GM18907 (cell line): ENCODE measurements around the gene HSPB7.
"Not testable (repeated sequence)": the region's sequence is repeated elsewhere in the genome, so short reads cannot be mapped to it uniquely, and the experiment has no call there.

ENCODE experiments used
- ATAC-seq: cut with Tn5 transposase; IDR thresholded peaks from one replicate; pipeline ENCODE4 v1.9.1; 2021; ENCODE audit warnings: mild to moderate bottlenecking, moderate library complexity; ENCODE audit not compliant: unreplicated experiment

HSPB7 gene

DNA sequence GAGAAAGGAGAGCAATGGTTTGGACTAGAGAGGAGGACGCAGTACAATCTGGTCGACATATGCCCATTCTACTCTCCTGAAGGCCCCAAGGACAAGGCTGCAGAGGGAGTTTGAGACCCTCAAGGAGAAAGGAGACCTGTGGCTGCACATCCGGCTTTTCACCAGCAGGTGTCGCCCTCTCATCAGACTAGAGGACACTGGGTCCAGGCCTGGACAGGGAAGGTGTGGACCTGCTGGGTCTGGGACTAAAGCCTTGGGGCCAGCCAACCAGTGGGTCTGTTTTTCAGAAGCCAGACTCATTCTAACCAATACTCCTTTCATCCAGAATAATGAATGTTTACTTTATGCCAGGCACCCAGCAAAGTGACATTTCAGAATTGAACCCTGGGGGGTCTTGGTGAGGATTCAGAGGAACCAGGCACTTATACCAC is 8.8 kb downstream of the HSPB7 start:
- ATAC-seq = no peak

DNA sequence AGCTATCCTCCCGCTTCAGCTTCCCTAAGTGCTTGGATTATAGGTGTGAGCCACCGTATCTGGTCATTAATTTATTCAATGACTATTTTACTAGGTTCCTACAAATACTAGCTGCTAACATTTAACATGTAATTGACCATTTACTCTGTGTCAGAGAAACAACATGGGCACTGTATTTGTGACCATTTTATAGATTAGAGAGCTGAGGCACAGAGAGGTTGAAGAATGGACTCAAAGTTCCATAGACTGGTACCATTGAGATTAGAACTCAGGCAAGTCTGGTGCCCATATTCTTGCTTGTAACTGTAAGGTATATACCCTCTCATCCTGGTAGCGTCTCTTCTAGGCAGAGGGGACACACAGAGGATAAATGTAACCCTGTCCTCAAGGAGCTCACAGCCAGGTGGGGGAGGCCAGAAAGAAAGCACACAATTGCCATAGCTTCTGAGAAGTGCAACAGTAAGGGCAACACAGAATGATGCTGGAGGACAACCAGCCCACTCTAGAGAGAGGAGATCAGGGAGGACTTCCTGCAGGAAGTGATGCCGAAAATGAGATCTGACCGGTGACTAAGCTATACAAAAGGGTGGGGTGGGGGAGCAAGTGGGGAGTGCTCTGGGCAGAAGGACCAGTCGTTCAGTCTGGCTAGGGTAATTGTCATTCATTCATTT is 10.0 kb downstream of the HSPB7 start:
- ATAC-seq = no peak

DNA sequence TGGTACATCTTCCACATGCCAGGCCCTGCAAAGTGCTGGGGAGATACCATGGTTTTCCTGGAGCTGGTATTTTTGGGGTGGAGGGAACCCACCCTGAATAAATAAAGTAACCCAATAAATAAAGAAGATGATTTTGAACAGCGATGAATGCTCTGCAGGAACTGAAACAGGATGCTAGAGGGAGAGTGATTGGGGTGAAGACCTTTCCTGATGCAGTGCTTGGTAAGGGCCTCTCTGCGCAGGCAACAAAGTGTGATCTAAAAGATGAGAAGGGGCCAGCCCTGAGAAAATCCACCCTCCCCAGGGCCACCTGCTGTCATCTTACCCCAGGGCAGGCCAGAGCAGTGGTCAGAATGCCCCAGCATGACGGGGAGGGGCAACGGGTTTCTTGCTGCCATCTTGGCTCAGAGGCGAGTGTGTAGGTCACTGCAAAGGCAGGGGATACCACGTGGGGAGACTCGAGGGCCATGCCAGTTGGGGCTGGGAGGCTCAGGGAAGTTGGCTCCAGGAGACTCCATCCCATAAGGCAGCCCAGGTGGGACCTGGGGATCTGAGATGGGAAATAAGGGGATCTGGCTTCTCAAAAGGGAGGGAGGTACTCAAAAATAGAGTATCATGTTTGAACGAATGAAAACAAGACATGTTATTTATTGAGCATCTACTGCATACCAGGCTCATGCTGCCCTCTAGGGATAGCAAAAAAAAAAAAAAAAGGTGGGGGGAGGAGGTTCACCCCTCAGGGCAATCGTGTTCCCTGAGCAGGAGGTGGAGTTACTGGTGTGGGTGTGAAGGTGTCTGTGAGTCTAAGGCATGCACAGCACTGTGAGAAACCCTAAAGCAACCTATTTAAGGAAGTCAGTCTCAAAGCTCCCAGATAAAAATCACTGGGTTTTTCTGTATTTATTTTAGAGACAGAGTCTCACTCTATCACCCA is 11.0 kb downstream of the HSPB7 start:
- ATAC-seq = no peak

DNA sequence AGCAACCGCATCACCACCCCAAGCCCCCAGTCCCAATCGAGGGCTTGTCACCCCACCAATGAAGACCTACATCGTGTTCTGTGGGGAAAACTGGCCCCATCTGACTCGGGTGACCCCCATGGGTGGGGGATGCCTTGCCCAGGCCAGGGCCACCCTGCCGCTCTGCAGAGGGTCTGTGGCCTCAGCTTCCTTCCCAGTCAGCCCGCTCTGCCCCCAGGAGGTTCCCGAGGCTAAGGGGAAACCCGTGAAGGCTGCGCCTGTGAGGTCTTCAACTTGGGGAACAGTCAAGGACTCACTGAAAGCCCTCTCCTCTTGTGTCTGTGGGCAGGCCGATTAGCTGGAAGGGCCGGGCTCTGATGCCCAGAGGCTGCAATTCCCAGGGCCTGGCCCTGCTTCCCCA is 11.8 kb downstream of the HSPB7 start:
- no peak for ATAC-seq

DNA sequence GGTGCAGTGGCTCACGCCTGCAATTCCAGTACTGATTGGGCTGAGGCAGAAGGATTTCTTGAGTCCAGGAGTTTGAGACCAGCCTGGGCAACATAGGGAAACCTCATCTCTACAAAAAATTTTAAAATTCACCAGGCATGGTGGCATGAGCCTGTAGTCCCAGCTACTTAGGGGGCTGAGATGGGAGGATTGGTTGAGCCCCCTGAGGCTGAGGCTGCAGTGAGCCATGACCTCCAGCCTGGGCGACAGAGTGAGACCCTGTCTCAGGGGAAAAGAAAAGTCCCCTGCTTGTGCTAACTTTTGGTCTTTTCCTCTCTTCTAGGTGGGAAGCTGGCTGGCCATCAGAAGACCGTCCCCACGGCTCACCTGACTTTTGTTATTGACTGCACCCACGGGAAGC is 12.2 kb downstream of the HSPB7 start:
- no peak for ATAC-seq

DNA sequence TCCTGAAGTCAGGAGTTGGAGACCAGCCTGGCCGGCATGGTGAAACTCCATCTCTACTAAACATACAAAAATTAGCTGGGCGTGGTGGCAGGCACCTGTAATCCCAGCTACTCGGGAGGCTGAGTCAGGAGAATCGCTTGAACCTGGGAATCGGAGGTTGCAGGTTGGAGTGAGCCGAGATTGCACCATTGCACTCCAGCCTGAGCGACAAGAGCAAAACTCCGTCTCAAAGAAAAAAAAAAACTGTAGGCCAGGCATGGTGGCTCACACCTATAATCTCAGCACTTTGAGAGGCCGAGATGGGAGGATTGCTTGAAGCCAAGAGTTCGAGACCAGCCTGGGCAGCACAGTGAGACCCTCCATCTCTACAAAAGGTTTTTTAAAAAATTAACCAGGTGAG is 16.6 kb downstream of the HSPB7 start:
- ATAC-seq = not testable (repeated sequence)

DNA sequence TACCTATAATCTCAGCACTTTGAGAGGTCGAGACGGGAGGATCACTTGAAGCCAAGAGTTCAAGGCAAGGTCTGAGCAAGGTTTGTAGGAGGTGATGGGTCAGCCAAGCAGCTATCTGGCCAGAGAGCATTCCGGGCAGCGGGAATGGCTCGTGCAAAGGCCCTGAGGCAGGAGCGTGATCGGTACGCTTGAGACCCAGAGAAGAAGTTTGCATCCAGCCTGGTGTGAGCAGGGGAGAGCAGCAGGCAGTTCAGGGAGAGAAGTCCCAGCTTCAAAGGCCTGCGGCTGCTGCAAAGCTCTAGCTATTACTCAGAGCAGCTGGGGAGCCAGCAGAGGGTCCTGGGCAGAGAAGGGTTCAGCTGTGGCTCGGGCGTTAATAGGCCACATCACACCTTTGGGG is 18.9 kb downstream of the HSPB7 start:
- ATAC-seq = no peak

DNA sequence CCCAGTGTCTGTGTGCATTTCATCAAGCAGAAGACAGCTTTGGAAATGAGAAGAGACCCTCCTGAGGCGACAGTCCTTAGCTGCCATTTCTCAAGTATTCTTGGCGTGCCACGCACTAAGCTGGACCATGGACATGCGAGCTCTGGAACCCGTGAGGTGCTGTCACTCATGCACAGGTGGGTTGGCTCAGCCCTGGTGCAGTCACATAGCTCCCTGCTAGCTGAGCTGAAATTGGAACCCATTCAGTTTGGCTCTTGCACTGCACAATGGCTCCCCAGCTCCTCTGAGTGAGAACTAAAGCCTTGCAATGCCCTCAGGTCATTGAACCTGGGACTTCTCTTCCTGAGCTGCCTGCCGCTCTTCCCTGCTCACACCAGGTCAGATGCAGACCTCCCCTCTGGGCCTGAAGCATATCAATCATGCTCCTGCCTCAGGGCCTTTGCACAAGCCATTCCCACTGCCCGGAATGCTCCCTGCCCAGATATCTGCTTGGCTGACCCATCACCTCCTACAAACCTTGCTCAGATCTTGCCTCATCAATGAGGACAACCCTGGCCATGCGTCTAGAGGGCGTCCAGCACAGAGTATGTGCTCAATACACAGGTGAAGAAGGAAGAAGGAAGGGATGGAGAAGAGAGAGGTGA is 20.1 kb downstream of the HSPB7 start:
- no peak for ATAC-seq

DNA sequence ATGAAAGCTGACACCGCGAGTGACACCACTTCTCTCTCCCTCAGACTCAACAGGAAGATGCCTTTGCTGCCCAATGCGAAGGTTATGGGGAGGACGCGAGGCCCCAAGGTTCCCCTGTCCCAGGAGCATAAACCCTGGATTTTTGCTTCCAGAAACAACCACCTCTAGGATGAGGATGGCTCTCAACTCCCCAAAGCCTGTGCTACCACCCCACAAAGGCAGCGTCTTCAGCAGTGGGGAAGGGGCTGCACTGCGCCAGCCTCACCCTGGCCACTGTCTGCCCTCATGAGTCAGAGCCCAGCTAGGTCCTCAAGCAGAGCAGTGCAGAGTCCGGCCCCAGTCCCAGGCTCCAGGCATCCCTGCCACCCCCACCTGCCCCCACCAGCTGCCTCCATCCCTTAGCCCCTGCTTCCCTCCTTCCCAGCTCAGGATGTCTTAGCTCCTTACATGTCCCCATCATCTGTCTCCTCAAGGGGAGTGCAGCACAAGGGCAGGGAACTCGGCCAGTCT is 20.7 kb downstream of the HSPB7 start:
- ATAC-seq = no peak

DNA sequence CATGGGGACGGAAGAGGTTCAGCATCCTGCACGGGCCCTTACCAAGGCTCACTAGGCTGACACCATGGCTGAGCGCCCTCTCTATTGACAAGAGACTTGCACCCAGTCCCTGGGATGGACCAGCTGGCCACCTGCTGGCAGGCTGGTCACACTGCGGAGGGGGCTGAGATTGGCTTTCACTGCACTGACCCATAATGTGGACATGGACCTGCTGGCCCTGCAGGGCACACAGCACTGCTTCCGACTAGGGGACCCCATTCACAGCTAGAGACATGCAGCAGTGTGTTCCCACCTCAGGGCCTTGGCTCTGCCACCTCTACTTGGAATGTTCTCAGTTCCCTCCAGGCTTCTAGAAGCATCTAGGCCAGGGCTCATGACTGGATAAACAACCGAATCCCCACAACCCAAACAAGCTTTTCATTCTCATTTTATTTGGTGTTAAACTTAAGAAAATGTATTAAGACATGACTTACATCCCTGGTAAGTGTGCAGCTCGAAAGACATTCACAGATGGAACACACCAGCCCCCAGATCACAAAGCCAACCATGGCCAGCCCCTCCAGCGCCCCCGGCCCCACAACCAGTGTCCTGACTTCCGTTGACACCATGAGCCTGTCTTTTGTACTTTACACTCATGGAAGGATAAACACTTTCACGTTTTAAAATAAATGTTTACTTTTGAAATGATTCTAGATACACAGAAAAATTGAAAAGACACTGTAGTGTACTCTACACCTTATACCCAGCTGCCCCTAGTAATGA is 23.1 kb downstream of the HSPB7 start:
- no peak for ATAC-seq

DNA sequence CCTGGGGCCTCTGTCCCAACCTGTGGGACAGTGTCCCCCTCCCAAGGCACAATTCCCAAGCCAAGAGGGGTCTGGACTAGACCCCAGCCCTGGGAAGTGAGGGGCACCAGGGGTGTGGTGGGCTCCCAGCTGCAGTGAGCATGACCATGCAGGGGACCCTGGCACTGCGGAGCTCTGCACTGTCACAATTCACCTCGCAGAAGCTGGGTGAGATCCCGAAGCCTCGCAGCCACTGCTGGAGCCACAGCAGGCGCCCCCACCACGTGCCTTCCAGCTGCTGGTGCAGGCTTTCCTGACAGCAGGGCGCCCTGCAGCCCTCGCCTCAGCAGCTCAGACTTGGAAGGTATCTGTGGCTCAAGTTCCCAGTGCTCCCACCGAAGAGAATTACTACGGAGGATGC is 23.8 kb downstream of the HSPB7 start:
- ATAC-seq = no peak

DNA sequence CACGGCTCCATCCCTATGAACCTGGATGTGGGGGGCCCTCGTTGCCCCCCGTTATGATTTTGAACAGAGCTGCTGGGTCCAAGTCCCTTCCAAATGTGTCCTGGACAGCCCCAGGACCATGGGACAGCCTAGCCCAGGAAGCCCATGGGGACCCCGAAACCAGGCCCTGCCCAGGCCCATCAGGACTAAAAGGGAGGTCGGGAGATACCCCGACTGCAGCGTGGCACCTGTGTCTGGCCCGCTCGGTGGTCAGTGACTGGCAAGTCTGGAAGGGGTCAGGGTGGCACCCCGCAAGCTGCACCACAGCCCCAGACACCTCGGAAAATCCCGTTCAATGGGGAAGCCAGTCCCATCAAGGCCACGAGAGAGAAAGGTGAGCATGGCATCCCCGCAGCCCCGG is 24.2 kb downstream of the HSPB7 start:
- no peak for ATAC-seq

DNA sequence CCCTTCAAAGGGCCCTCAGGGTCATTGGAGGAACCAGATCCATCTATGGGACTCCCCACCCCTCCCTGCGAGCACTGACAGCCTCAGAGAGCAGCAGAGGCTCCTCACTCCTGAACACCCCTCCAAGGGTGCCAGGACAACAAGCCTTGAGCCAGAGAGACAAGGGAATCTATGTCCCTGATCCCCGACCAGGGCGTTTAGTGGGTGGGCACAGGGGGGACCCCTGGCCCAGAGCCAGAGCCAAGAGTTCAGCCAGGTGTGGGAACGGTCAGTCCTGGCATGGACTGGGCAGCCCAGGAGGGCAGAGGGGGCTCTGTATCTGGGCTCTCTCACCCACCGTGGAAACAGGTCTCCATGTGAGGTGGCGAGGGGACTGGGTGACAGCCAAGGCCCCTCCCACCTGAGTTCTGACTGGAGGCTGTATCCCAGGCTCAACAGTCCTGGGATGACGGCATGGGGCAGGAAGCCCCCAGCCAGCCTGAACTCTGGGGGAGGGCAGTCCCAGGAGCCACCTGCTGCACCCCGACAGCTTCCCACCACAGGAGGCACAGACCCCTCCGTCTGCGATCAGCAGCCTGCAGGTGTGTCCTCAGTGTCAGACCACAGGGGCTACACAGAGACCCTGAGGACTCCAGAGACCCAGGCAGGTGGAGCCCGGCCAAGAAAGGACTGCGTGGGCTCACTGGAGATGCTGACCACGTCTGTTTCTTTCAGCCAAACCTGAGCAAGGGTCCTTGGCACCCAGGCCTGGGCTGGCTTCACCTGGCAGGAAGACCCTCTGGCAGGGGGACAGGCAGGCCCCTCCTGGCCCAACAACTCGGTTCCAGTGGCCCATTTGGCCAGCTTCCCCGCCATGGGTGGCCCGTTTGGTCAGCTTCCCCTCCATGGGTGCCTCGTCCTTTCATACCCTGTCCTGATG is 25.0 kb downstream of the HSPB7 start:
- no peak for ATAC-seq

DNA sequence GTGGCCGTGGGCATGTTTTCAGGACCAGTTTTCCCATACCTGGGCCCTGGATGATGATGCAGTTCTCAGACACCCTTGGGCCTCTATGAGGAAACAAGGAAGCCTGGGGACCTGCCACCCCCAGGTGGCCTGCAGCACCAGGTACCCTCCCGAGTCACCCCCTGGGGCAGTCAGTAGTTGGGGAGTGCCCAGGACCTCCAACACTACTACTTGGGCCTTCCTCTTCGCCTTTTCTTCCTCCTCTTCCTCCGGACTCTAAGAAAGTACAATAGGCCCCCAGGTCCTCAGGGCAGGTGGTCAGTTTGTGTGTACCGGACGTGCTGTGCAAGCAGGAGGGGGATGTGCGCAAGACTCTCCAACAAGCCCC is 25.7 kb downstream of the HSPB7 start:
- ATAC-seq = no peak

DNA sequence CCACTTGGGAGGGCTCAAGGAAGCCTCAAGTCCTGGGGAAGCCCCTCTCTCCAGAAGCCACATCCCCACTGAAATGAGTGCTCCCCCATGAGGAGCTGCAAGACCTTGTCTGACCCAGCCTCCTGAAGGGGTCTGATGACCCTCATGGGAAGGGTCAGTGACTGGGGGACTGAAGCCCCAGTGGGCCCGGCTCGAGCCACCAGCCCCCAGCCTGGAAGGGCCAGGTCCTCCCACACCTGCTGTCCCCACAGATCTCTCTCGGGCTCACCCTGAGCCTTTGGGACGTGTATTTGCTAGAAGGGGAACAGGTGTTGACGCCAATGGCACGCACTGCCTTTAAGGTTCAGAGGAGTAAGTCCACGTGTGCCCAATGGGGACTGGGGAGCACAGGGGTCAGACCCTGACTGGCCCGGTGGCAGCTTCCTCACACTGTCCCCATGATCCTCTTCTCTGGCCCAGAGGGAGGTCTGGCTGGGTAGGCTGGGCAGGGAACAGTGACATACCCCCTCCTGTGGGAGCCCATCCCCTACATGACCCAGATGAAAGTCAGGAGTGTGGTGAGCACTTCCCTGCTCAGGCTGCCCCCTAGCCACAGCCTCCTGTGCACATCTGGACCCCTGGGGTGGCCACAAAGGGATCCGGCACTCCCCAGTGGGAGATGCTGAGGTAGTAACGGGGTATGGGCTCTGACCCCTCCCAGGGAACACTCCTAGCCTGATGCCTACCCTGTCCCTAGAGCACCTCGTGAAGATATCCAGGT is 26.2 kb downstream of the HSPB7 start:
- ATAC-seq = no peak

DNA sequence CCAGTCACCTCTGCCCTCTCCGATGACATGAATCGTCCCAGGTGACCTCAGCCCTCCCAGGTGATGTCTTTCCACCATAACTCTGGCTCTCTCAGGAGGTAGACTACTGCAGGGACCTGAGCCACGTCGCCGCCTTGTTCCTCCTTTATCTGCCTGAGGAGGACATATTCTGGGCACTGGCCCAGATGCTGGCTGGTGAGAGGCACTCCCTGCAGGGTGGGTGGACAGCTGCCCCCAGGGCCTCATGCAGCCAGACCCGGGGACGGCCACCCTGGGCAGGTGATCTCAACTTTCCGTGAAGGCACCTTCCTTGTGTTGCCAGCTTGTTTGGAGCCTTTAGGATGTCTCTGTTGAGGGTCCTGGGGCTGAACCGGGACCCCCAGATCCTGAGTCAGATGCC is 28.1 kb downstream of the HSPB7 start:
- no peak for ATAC-seq

DNA sequence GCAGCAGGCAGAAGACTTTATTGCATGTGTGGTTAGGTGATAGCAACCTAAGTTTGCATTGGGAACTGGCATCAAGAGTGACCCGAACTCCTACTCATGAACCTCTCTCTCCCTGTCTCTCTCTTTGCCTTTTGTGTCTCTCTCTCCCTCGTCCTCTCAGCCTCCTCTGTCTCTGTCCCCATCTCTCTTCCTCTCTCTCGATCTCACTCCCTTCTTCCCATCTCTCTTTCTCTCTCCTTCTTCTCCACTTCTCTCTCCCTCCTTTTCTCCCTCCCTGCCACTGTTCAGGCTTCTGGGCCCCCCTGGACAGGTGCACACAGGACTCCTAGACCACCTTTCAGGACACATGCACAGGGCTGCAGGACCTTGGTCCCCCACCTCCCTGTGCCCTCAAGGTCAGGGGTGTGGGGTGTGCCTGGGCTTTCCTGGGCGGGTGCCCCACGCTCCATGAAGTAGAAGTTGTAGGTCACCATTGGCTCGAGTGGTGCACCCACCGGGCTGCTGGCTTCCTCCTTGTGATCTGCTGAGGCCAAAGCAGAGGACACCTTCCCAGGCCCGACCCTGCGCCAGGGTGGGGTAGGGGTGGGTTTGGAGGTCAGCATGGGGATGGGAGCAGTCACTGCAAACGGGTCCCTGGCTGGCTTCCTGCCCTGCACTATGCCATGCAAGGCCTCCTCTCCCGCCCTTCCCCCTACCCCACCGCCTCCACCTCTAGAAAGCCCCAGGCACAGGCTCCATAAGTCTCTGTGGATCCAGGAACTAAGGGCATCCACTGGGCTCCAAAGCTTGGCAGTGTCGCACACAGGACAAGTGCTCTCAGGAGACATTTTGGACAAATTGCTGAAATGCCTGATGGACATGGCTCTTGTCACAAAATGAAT is 28.7 kb downstream of the HSPB7 start:
- ATAC-seq = no peak

DNA sequence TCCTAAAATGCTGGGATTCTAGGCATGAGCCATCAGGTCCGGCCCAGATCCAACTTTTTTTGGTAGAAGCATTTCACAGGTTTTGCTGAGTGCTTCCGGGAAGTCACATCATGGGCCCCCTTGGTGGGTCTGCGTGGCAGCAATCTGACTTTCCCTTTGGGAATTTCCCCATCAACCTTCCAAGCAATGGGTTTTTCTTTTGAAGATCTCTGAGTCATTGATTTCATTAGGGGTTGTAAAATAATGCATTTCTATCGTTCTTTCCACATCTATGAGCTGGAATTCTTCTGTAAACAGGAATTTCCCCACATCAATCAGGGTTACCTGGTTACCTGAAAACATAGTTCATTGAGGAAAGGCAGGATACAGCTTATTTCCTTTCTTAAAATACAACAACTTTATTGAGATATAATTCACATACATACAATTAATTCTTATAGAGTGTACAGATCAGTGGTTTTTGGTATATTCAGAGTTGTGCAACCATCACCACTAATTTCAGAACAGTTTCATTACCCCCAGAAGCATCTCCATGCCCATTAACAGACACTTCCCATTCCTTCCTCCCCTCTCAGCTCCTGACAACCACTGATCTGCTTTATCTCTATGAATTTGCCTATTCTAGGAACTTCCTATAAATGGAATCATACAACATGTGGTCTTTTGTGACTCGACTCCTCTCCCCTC is 32.1 kb downstream of the HSPB7 start:
- no peak for ATAC-seq
